HG03558 (cell line): ENCODE data around the gene GPR152.
"Not testable (repeated sequence)": the region's sequence is repeated elsewhere in the genome, so short reads cannot be mapped to it uniquely, and the experiment has no call there.

ENCODE experiments used
- ATAC-seq: cut with Tn5 transposase; IDR thresholded peaks from one replicate; pipeline ENCODE4 v1.9.1; 2021; ENCODE audit warnings: moderate number of reproducible peaks; ENCODE audit not compliant: unreplicated experiment; ENCODE audit errors: extremely low read depth

Gene GPR152

DNA sequence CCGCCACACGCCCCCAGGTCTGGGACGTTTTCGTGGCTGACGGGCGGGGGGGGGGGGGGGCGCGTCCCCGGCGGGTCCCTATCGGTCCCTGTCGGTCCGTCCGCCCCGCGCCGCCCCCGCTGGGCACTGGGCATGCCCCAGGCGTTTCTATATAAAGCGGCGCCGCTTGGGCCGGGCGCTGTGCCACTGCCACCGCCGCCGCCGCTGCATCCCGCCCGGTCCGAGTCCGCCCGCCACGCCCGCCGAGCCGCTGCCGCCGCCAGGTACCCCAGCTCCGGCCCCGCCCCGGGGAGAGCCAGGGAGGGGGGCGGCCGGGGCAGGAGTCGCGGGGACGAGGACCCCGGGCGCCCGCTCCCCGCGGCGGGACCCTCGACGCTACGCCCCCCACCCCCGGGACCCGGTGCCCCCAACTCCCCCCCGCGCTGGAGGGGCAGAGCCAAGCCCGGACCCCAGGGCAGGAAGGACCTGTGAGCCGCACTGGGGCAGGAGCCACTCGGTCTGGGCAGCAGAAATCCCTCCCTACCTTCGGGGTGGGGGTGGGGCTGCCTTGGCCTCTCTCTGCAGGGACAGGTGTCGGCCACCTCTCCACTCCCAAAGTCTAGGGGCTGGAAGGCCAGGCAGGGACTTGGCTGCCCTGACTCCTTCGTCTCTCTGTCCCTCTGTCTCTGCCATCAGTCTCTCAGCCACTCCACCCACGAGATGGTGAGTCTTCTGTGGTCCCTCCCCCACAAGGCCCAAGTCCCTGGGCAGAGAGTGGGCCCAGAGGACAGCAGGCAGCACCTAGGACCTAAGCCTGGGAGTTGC lies 36.8 kb downstream of the GPR152 start, which contains the start of gene CARNS1:
Gene CARNS1 (plus strand): TSS at position 178 of the 804 bp plus-strand sequence. CDS start 522 bp downstream, at position 700.
- no peak for ATAC-seq

DNA sequence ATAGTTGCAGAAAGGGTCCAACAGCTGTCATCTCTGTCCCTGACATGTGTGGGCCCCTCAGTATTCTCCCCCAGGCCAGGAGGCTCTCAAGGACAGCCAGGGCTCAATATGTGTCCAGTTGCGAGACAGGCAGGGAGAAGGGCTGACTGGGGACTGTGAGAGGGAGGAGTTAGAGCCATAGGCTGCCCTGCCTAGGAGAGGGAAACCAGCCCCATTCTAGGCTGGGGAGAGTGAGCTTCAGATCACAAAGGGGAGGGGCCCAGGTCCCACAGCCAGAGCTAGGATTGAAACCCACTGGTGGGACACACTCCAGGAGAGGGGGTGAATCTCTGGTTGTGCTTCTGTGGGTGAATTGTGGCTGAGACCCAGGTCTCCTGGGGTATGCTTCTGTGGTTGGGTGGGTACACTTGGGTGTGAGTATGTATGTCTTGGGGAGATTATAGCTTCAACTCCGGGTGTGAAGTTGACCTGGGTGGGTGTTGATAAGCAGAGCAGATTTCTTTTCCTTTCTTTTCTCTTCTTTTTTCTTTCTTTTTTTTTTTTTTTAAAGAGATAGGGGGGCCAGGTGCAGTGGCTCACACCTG lies 39.2 kb downstream of the GPR152 start:
- ATAC-seq = no peak

DNA sequence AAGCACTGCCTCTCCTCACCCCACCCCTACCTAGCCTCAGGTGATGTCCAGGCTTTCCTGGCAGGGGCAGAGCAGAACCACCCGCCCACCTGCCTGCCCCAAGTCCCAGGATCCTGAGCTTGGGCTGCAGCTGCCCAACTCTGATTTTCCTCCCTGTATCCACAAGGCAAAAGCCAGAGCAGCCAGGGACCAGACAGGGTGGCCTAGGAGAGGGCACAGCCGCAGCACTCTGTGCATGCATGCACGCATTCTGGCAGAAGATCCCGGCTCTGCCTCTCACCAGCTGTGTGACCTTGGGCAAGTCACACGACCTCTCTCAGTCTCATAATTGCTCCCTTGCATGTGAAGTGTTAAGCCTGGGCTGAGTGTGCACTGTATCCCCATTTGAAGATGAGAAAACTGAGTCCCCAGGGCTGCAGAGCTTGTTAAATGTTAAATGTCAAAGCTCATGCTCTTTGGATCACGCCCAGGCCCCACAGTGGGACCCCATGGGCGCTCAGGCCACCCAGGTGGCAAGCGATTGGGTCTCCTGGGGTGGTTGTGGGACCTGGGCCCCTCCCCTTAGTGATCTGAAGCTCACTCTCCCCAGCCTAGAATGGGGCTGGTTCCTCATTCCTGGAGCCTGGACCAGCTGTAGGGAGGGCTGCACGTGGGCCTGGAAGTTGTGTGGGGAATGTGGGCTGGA lies 39.9 kb downstream of the GPR152 start:
- no peak for ATAC-seq

DNA sequence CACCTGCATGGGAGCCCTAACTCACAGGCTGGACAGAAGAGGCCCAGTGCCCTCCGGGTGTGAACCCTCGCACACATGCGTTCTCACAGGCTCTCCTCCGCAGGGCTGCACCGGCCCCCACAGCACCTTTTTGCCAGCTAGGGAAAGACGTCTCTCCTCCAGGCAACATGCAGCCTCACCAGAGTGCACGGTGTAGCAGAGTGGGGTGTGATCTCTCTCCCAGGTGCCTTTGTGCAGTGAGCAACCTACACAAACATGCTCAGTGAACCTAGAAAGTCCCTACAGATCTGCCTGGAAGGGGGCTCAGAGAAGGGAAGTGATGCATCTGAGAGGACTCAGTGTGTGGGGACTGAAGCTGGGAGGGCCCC lies 40.8 kb downstream of the GPR152 start:
- no peak for ATAC-seq

DNA sequence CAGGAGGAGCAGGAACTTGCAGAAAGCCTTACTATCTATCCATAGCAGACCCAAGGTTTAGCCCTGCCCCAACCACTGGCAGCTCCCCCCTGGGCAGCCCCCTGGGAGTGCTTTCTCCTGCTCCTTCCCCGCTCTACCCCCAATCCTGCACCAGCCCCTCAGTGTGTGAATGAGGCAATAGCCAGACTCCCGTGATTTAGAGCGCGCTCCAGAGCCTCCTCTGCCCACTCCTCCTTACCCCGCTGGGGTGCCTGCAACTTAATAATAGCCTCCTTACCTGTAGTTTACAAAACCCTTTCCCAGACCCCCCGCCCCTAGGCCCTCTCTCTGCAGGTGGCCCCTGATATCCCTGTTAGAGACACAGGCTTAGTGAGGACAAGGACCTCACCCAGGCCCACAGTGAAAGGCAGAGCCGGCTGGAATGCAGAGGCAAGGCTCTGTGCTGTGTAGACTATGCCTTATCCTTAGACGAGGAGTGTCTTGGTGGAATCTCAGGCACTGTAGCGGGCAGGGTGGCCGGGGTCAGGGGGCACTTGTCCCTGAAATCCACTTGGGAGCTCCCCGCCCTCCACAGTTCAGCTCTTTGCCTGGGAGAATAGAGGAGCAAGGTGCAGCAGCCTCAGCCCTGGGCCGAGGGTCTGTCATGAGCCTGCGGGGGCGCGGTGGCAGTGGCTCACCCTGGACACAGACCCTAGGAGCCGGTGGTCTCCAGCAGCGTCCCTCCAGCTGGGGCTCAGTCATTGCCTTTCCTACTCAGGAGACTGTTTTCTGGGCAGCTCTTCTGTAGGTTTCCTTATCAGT lies 41.3 kb downstream of the GPR152 start:
- no peak for ATAC-seq

DNA sequence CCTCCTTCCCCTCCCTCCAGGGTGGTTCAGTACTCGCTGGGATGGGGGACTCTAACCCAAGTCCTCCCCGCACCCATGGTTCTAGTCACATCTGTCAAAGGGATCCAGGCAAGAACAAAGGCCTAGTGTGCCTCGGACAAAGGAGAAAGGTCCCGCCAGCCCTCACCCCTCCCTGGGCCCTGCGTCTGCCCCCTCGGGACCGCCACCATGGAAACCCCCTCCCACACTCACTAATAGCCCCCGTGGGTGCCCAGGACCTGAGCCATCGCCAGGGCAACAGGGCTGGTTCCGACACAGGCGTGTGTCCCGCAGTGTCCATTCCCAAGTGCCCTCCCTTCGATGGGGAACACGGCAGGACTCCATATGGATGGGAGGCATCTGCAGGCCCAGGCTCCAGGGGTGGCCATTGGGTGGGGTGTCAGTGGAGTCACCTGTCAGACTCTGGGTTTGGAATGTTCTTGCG lies 42.1 kb downstream of the GPR152 start:
- ATAC-seq = no peak

DNA sequence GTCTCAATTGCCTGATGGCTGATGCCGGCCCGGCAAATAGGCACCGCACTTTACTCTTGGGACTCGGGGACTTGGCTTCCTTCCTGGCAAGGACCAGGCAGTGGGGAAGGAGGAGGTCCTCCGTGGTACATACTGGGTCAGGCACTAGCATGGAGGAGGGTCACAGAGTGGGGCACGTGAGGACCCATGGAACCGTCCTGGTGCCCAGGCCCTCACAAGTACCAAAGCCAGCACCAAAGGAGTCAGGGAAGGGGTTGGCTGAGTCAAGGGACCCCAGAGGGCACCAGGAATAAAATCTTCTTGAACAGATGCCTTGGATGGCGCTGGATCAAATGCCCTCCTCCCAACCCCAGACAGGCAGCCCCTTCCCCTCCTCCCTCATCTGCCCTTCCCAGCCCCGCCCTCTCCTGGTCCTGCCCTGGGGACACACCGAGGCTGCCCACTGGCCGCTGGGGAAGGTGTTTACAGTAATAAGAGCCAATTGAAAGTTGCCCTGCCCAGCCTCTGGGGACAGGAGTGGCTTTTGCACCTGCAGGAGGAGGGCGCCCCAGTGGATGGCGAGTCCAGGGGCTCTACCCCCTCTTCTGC lies 42.7 kb downstream of the GPR152 start:
- no peak for ATAC-seq

DNA sequence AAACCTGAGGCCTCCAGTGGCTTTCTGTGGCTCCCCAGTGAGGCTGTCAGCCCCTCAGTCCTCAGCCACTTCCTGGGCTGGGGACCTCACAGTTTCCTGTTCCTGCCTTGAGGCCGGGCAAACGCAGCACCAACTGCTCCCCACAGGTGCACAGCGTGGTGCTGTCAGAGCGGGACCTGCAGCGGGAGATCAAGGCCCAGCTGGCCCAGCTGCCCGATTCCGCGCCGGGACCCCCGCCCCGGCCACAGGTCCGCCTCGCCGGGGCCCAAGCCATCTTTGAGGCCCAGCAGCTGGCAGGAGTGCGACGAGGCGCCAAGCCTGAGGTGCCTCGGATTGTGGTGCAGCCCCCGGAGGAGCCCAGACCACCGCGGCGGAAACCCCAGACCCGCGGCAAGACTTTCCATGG lies 43.3 kb downstream of the GPR152 start:
- no peak for ATAC-seq

DNA sequence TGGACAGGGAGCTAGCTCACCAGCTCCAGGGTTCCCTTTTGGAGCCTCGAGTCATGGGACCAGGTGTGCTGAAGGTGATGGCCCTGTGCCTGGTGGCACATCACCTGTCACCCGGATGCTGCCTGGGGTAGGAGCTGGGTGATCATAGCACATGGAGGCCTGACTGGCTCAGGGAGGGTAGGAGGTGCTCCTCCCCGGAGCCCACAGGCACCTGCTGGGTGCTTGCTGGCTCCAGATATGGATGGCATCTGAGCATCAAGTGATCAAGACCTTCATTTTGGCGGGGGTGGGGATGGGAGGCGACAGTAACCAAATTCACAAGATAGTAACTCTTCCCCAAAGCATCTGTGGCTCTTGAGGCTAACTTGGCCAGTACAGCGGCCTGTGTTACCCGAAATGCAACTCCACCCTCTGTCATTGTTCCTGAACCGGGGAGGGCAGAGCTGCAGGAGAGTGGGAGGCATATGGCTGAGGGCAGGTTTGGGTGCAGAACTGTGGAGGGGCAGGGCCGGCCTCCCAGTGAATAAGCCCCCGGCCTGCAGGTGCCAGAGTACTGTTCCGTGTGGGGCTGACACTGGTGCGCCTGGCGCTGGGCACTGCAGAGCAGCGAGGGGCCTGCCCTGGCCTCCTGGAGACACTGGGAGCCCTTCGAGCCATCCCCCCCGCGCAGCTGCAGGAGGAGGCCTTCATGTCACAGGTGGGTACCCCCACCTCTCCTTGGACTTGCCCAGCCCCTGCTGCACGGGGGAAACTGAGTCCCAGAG lies 43.9 kb downstream of the GPR152 start:
- no peak for ATAC-seq

DNA sequence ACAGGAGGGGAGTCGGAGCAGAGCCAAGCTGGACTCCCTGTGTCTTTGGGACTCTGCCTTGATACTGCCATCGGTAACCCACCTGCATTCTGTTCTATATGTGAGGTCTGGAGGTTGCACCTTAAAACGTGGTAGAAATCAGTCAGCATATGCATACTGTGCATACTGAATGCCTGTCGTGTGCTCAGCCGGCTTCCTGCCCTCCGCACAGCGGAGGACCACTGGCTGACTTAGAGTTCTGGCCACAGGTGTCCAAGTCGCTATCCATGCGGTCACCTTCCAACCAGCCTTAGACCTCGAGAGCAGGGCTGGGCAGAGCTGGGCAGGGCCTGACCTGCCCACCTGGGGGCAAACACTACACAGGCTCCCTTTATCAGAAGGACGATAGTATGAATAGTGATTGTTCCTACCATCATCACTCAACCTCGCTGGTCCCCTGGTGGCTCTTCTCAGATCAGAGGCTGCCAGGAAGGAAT lies 44.8 kb downstream of the GPR152 start:
- ATAC-seq = no peak

DNA sequence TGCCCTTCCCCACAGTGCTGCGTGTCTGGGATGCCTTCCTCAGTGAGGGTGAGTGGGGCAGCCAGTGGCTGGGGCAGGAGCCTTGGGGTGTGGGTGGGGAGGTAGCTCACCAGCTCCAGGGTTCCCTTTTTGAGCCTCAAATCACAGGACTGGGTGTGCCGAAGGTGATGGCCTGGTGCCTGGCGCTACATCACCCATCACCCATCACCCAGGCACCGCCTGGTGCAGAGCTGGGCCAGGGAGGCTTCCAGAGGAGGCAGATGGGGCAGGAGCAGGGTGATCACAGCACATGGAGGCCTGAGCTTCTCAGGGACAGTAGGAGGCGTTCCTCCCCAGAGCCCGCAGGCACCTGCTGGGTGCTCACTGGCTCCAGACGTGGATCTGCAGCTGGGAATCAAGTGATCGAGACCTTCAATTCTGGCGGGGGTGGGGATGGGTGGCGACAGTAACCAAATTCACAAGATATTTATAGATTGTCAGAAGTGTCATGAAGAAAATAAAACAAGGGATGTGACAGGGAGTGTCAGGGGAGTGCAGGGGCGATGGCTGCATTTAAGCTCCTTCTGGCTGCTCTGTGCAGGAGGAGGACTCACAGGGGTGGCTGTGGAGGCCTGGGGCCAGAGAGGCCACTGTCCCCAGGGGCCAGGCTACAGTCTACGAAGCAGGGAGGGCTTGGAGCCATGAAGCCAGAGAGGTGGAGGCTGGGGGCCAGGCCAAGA lies 45.4 kb downstream of the GPR152 start:
- ATAC-seq = no peak

DNA sequence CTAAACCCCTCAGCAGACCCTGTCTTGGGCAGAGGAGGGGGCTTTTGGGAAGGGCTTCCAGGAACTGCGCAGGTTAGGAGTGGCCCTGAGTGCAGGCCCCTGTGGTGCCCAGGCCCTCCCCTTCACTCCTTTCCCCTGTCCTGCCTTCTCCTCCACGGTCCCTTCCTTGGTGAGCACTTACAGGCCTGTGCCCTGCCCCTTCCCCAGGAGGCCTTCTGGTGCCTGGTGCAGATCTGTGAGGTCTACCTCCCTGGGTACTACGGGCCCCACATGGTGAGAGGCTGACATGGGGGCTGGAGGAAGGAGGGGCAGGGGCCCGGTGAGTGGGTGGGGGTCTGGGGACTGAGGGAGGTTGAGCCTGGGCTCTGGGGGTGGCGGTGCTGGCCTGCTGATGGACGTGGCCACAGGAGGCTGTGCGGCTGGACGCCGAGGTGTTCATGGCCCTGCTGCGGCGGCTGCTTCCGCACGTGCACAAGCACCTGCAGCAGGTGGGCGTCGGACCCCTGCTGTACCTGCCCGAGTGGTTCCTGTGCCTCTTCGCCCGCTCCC lies 46.0 kb downstream of the GPR152 start:
- no peak for ATAC-seq

DNA sequence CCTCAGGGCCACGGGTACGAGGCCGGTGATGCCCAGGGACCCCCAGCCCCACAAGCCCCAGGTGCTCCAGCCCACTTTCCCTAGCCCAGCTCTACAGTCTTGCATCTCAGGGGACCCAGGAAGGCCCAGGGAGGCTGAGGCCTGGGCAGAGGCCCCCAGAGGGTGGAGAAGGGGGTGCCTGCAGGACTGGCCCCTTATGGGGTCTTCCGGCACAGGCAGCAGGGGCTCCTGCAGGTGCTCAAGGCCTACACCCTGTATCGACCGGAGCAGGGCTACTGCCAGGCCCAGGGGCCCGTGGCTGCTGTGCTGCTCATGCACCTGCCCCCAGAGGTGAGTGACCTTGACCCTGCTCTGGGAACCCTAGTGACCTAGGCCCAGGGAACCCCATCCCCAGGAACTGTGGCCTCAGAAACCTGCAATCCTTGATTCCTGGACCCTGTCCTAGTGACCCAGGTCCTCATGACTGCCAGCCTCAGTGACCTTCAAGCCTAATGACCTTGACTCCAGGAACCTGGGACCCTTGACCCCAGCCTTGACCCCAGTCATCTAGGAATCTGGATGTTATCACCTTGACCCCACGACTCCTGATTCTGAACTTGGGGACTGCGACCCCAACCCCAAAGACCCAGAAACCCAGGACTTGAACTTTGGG lies 46.7 kb downstream of the GPR152 start:
- ATAC-seq = no peak

DNA sequence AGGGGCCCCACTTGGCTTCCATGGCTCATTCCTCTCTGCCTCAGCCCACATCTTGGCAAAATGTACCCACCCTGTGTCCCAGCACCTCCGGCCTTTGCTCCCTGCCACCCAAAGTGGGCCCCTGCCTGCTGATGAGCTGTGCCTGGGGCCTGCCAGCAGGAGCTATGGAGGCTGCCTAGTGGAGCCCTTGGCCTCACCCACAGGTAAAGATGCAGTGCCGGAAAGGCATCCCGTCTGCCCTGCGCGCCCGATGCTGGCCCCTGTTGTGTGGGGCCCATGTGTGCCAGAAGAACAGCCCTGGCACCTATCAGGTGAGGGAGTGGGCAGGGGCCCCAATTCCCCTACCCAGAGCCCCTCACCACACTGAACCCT lies 47.3 kb downstream of the GPR152 start:
- ATAC-seq = no peak

DNA sequence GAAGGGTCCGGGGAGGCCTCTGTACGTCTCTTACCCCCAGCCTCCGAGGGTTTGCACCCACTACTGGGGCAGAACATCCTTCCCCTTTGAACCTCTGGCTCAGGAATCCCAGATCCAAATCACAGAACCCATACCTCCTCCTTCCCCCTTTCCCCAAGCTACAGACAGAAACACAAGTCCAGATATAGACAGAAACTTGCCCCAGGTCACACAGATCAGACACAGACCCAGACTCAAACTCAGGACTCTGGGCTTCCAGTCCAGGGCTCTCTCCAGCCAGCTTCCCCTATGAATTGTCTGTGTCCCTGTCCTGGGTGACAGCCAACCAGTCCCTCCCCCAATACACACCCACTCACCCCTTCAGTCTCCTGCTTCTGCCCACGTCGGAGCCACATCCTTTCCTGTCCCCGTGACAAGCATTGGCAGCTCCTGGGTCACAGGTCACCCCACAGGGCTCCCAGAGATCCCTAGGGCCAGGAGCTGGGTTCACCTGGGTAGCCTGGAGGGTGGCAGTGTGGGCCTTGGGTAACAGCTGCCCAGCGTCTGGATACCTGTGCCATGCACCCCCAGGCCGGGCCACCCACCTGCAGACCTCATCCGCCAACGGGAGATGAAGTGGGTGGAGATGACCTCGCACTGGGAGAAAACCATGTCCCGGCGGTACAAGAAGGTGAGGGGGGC lies 47.9 kb downstream of the GPR152 start:
- no peak for ATAC-seq

DNA sequence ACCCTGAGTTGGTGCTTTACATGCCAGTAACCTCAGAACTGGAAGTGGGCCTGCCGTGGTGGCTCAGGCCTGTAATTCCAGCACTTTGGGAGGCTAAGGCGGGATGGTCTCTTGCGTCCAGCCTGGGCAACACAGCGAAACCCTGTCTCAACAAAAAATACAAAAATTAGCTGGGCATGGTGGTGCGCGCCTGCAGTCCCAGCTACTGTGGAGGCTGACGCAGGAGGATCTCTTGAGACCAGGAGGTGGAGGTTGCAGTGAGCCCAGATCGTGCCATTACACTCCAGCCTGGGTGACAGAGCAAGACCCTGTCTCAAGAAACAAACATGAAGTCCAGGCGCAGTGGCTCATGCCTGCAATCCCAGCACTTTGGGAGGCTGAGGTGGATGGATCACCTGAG lies 49.4 kb downstream of the GPR152 start:
- ATAC-seq = not testable (repeated sequence)

DNA sequence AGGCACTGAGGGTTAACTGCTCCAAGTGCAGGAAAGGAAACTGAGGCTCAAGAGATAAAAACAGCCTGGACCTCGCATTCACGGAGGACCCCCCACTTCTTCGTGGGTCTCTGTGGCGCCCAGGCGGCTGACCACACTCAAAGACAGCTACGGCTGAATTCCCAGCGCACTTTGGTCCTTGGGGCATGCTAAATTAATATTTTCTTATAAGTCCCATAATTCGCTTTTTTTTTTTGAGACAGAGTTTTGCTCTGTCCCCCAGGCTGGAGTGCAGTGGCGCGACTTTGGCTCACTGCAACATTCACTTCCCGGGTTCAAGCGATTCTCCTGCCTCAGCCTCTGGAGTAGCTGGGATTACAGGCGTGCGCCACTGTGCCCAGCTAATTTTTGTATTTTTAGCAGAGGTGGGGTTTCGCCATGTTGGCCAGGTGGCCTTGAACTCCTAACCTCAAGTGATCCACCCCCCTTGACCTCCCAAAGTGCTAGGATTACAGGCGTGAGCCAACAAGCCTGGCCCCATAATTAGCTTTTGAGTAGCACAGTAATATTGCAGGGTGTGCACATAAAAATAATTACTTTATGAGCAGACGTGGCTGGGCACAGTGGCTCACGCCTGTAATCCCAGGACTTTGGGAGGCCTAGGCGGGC lies 50.2 kb downstream of the GPR152 start:
- not testable (repeated sequence) for ATAC-seq
